ENCODE measurements around the gene PLA2G2C.

The PLA2G2C gene

DNA sequence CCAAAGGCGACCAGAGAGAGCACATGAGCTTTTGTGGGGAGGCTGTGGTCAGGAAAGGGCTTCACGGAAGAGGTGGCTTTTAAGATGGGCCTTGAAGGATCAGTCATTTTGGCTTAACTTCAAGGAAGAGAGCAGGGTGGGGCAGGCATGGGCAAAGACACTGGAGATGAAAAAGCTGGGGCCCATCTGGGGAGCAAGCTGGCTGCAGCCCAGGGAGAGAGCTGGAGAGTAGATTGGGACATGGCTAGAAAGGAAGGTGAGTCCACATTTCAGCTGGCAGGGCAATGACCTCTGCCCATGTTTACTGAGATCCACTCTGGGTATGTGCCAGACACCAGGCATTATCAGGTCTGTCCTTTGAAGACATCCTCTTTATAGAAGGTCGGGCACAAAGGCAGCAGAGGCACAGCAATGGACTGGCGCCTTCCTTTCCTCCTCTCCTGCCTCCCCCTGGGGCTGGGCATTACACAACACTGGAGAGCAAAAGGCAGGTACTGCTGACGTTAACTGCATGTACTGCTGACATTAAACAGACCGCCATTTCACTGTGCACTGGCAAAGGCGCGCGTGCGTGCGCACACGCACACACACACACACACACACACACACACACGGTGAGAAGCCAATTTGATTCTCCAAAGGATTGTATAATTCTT is 2.6 kb downstream of the PLA2G2C start:
- DNase-seq = no peak

DNA sequence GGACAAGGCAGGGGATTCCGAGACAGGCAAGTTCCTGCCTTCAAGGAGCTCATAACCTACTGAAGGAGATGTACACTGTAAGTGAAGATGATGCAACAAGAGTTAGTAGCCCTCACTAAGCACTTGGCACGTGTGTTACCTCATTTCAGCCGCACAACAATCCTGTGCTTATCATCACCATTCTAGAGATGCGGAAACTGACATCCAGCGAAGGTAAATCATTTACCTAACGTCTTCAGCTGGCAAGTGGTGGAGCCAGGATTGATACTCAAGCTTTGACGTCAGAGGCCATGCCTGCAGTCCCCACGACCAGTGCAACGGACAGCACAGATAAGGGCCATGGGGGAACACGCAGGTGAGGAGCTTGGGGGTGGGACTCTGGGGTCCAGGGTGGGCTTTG is 3.3 kb downstream of the PLA2G2C start:
- DNase-seq = no peak

DNA sequence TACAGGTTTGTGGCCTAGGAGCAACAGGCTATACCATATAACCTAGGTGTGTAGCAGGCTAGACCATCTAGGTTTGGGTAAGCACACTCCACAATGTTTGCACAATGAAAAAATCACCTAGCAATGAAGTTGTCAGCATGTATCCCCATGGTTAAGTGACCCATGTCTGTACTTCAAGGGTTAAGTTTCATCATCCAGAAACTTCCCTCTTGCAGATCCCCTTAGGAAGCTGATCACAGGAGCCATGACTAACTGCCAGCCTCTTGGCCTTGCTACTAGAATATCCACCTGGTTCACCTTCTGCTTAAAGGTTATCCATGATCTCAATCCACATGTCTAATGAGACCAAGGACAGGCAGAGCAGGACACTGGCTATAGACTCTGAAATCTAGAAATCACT is 3.9 kb downstream of the PLA2G2C start:
- DNase-seq = no peak

DNA sequence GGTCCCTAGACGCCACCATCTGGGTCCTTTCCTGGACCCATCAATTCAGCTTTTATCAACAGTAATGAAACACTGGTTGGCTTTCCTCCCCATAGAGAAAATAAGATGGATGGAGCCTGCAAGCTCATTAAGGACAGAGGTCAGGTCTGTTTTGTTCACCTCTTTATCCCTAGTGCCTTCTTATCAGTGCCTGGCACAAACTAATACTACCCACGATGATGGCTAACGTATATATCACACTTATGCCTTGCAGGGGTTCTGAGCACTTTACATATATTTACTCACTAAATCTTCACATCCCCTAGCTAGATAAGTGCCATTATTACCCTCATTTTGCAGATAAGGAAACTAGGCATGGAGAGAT is 5.5 kb downstream of the PLA2G2C start:
- DNase-seq = no peak

DNA sequence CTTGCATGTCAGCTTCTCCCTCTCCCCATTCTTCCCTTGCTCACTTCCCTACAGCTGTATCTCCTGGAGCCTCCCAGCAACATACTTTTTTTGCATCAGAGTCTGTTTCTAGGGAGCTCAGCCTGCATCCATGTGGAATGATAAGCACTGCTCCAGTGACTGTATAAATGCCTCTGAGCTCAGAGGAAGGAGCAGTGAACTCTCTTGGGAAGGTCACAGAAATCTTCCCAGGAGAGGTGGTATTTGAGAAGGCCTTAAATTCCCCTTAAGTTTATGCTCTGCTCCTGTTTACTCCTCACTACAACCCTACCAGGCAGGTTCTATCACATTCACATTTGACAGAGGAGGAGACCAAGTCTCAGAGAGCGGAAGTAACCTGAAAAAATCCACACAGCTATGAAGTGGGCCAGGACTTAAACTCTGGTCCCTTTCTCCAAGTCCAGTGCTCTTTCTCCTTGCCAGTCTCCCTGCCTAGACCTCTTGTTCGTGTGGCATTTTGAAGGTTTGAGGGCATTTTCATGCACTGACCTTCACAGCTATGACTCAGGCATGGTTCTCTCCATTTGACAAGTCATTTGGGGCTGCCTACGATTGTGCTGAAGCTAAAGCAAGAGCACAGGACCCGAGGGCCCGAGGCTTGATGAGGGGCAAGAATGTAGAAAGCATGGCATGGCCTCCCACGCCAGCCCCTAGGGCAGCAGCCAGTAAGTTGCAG is 6.0 kb downstream of the PLA2G2C start:
- DNase-seq = no peak

DNA sequence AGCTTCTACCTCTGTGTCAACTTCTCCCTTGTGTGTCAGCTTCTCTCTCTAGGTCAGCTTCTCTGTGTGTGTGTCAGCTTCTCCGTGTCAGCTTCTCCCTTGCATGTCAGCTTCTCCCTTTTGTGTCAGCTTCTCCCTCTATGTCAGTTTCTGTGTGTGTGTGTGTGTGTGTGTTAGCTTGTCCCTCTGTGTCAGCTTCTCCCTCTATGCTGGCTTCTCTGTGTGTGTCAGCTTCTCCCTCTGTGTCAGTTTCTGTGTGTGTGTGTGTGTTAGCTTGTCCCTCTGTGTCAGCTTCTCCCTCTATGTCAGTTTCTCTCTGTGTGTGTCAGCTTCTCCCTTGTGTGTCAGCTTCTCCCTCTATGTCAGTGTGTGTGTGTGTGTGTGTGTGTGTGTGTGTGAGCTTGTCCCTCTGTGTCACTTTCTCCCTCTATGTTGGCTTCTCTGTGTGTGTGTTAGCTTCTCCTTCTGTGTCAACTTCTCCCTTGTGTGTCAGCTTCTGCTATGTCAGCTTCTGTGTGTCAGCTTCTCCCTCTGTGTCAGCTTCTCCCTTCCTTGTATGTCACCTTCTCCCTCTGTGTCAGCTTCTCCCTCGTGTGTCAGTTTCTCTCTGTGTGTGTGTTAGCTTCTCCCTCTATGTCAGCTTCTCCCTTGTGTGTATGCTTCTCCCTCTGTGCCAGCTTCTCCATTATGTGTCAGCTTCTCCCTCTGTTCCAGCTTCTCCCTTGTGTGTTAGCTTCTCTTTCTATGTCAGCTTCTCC is 6.8 kb downstream of the PLA2G2C start:
- no peak for DNase-seq

DNA sequence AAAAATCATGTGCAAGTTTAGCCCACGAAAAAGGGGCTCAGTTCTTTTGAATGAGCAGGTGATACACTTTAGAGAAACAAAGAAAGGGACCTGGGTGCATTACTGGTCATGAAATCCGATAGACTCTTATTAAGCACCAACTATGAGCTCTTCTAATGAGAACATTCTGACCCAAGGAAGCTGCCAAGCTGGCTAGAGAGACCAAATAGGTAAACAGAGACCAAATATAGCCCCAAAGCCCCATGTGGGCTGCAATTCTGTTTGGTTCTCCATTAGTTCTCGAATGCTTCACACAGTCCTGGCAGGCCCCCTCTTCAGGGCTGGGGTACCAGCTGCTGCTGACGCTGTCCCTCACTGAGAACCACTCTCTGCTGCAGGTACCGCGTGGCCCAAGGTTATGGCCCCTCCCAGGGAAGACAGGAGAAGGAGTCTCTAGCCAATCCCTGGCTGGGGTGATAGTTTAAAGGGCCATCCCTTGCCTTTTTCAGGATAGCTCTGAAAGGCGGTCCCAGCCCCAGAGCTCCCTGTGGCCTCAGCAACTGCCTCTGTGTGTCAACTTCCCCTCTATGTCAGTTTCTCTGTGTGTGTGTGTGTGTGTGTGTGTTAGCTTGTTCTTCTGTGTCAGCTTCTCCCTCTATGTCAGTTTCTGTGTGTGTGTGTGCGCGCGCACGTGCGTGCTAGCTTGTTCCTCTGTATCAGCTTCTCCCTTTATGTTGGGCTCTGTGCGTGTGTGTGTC is 7.5 kb downstream of the PLA2G2C start:
- no peak for DNase-seq

DNA sequence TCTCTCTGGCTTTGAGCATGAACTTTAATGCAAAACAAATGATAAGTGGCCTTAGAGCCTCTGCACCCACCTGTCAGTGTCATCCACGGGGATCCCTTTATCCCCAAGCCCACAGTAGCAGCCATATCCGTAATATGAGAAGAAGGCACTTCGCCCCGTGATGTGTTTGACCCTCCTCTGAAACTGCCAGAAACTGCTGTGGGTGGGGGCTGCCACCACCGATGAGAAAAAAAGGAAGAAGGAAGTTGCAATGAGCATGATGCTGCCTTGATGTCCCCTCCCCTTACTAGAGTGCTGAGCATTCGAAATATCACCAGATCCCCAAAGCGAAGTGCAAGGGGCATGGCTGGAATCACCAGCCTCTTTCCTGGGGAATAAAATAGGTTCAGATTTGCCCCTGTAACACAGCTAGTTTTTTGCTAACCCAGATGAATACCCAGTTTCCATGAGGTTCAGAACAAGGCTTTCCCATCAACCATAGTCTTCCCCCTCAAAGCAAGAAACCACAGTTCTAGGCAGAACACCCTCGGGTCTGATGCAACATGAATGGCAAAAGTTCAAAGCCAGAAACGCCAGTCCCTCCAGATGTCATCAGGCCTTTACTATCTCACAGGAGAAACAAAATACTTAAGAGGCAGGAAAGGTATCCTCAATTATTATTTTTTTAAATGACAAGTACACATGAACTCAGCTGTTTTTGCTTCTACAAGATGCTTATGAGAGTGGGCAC is 11.2 kb downstream of the PLA2G2C start:
- no peak for DNase-seq

DNA sequence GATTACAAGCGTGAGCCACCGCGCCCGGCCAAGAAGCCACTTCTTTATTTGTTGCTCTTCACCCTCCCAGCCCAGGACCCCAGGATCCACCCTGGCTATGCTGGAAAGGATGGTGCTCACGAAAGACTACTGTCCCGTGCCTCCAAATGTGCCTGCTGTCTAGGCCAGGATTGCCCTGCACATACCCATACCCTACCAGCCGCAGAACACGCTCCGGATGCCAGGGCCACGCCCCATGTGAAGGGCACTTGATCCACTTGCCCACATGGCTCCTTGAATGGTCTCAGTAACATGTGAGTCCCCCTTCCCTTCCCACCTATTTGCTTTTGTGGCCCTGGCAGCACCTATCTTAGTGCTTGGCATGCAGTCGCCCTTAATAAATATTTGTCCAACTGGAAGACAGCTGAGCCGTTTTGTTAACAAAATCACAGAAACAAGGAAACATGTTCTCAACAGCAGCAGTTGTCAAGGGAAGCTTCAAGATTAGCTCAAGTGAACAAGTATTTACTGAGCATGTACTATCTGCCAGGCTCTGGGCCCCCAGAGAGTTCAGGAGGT is 14.2 kb downstream of the PLA2G2C start:
- DNase-seq = no peak

DNA sequence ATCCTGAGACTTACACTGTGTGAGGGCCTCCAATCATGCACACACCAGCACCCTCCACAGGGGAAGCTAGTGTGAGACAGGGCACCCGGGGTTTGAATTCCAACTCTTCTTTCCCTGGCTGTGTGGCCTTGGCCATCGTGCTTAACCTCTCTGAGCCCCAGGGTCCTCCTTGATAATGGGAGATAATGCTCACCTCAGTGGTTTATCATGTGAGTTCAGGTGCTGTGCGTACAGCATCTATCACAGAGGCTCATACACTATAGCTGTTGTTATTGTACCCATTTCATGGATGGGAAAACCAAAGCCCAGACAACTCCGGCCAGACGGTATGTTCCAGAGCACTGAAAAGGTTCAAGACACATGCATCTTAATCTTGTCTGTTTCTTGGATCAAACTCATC is 16.4 kb downstream of the PLA2G2C start:
- no peak for DNase-seq

DNA sequence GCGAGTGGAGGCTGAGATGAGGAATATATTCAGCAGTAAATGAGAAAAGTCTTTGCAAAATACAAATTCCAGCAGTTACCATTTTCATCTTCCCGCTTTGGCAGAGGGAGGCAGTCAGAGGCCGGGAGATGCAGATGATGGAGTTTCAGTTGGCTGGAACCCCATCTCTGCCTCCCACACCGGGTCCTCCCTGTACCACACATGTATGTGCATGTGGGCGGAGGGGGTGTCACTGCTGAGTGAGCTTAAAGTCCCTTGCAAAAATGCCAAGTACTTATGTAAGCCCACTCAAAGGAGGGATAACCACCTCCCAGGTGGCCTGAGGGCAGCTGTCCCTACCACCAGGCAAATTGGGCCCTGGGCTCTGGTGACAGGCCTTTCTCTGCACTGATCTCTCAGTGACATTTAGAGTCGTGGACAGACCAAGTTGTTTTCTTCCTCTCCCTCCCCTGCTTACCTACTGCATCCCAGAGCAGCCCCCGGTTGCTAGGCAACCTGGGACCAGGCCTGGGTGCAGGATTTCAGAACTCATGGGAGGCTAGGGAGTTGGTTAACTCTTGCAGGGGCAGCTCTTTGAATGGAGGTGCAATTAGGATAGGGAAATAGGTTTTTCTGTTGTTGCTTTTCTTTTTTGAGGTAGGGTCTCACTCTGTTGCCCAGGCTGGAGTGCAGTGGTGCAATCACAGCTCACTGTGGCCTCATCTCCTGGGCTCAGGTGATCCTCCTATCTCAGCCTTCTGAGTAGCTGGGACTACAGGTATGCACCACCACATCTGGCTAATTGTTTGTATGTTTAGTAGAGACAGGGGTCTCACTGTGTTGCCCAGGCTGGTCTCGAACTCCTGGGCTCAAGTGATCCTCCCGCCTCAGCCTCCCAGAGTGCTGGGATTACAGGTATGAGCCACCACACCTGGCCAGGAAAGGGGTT is 17.5 kb downstream of the PLA2G2C start:
- no peak for DNase-seq

DNA sequence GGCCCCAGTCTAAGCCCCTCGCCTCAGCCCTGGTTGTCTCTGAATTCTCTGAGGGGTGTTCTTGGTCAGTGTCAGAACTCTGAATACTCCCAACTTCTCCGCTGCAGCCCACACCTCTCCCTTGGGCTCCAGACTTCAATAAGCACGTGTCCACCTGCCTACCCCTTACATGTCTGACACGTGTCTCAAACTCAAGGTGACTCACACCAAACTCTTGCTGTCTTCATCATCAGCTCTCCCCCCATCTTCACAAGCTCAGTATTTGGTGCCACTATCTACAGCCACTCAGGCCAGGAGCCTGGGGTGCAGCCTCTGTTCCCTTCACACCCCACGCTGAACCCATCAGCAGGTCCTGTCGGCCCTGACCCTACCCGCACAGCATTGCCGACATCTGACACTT is 19.2 kb downstream of the PLA2G2C start:
- DNase-seq = no peak

DNA sequence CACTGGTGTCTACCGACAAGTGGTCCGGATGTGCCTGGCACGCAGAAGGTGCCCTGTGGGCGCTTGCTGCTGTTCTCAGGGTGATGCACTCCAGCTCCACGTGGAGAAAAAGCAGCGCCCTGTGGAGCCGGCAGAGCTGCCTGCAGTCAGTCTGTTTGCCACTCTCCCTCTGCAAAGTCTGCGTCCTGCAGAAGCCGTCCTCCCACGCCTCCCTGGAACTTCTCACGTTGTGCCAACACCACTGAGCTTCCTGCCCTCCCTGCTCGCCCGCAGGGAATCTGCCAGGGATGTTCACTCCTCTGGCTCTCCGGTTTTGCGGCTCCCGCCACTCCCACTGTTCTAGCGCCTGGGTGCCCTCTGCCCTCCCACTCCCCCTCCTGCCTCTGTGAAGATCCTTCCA is 20.3 kb downstream of the PLA2G2C start:
- DNase-seq = no peak

DNA sequence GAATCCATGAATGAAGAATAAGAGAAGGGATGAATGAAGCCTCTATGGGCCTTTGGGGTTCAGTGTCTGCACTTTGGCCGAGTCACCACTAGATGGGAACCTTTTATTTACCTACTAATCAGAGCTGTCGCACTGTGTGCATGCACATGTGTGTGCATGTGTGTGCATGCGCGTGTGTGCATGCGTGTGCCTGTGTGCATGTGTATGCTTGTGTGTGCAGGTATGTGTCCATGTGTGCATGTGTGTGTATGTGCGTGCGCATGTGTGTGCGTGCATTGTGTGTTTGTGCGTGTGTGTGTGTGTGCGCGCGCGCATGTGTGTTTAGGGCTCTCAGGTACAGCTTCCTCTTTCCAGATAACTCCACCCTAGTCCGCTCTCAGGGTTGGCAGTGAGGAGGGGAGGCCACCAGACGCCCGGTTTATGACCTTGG is 20.8 kb downstream of the PLA2G2C start:
- DNase-seq = no peak

DNA sequence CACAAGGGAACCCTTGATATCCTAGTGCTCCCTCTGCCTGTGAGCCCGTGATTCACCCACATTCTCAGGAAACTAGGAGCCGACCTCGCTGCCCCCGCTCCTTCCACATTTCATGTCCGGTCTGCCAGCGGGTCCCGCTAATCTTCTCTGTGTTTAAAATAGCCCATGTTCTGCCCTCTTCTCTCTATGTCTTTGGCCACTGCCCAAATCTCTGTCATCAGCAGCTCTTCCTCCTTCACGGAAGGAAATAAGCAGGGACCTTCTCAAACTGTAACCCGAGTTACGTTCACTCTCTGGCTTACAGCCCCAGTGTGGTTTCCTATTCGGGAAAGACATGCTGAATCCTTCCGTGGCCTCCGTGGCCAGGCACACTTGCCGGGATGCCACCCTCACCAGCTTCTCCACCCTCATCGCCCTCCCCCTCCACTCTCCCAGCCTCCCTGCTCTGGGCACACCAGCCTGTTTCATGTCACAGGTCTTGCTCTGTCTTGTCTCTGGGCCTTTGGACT is 21.6 kb downstream of the PLA2G2C start:
- no peak for DNase-seq

DNA sequence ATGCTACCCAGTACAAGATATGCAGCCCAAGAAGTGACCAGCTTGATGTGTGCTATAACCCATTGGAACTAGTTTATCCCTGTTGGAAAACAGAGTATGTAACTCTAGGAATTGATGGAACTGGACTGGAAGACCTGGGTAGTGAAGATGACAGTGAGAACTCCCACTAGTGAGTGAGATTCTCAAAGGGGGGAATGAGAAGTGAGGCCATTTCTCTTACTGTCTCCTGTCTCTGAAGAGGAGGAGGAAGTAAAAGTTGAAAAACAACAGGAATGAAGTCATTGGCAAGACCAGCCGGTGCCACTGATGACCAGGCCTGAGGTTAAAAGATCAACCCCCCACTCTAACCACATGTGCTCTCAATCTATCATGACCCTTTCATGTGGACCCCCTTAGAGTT is 26.3 kb downstream of the PLA2G2C start:
- DNase-seq = no peak

DNA sequence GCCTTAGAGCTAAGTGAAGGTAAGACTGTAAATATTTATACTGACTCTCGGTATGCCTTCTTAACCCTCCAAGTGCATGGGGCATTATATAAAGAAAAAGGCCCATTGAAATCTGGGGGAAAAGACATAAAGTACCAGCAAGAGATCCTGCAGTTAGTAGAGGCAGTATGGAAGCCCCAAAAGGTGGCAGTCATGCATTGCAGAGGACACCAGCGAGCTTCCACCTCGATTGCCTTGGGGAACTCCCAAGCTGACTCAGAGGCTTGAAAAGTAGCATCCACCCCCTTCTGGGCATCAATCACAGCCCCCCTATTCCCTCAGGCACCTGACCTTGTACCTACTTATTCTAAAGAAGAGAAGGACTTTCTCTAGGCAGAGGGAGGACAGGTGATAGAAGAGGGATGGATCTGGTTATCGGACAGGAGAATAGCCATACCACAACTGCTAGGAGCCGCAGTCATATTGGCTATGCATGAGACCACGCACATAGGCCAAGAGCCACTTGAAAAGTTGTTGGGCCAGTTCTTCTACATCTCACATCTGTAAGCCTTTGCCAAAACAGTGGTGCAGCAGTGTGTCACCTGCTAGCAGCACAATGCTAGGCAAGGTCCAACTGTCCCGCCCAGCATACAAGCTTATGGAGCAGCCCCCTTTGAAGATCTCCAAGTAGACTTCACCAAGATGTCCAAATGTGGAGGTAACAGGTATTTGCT is 27.8 kb downstream of the PLA2G2C start:
- peak; percentile 38 for DNase-seq

DNA sequence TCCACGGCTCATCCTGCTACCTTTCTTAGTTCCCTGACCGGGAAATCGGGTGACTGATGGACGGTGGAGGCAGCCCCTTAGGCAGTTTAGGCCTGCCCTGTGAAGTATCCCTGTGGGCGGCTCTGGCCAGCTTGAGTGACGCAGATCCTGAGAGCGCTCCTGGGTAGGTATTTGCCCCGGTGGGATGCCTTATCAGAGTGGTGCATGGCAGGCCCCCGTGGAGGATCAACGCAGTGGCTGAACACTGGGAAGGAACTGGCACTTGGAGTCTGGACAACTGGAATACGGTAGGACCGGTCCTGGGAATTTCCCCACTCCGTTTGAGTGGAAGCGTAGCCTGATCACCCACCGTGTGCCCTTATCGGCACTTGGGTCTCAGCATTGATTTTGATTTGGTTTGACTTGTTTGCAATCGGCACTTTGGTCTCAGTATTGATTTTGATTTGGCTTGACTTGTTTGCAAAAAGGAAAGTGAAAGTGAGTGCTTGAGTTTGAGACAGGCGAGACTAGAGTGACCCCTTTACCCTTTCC is 32.0 kb downstream of the PLA2G2C start:
- DNase-seq = no peak

DNA sequence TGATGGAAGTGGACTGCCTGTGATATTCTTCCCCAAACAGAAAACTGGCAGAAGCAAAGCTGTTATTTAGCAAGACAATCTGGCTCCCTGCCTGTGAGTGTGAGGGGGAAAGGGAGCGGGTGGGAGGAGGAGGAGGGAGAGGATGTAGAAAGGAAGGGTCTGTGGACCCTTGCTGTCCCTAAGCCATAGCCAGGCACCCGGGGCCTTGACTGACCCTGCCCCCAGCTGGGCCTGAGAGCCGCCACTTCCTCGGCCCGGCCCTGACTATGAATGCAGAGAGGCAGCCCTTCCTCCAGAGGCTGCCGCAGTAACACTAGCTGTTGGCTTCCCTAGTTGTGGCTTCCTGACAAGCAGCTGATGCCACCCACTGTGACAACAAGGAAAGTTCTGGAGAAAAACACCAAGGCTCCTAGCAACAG is 33.3 kb downstream of the PLA2G2C start:
- no peak for DNase-seq

DNA sequence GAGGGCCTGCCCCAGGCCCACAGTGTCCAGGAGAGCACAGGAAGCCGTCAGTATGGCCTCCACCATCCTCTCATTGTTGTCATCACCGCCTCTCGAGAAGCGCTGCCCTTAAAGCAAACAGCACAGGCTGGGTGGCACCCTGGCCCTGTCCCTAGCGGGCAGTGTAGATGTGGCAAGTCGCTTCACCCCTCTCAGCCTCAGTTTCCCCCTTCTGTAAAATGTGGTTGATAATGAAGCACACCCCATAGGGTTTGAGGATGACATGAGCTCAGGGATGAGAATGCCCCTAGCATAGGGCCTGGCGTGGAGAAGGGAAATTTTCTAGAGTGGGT is 33.8 kb downstream of the PLA2G2C start:
- DNase-seq = no peak

All from stimulated activated CD4-positive, alpha-beta T cell treated with anti-CD3 and anti-CD28 coated beads, Interleukin-4, amount 100 ng/mL, for 24 hours (primary cell).